Adipocyte (in vitro differentiated cells): ENCODE data around the gene CDK18.

Experiments
- DNase-seq: peaks from one replicate; pipeline ENCODE4 v3.0.0-alpha.2; 2015; ENCODE audit warnings: low read depth
- H3K27me3 ChIP-seq: replicated peaks from 2 replicates; pipeline ENCODE4 v1.7.0; 2013; ENCODE audit warnings: mild to moderate bottlenecking, low read length, moderate library complexity; ENCODE audit not compliant: control insufficient read depth, insufficient read depth
- H3K36me3 ChIP-seq: 2 replicates; pipeline ENCODE4 v1.7.0; 2013; ENCODE audit warnings: low read length, mild to moderate bottlenecking, moderate library complexity; ENCODE audit not compliant: control insufficient read depth, insufficient read depth, severe bottlenecking
- H3K4me1 ChIP-seq: 2 replicates; pipeline ENCODE4 v1.7.0; 2013; ENCODE audit warnings: mild to moderate bottlenecking, low read length, moderate library complexity; ENCODE audit not compliant: control insufficient read depth, insufficient read depth
- H3K4me3 ChIP-seq: 2 replicates; pipeline ENCODE4 v1.7.0; 2013; ENCODE audit warnings: mild to moderate bottlenecking, low read length, moderate library complexity
- H3K9ac ChIP-seq: 2 replicates; pipeline ENCODE4 v1.7.0; 2013; ENCODE audit warnings: mild to moderate bottlenecking, low read length, moderate library complexity
- H3K9me3 ChIP-seq: 2 replicates; pipeline ENCODE4 v1.7.0; 2013; ENCODE audit warnings: mild to moderate bottlenecking, low read length, moderate library complexity; ENCODE audit not compliant: control insufficient read depth

Gene CDK18

GRCh38 chr1:205504311-205505075 is at the start of gene CDK18:
TSS of gene CDK18 (plus strand) at chr1:205504669. CDS start at chr1:205523168, 18,499 bp downstream.
- Histone ChIP-seq H3K4me1 (peaks cover 4% of the 10 kb centered on the region), H3K4me3 (peak within 1 kb of the TSS; percentile 64), H3K27me3 (peaks cover 29% of the 10 kb centered on the region), H3K9ac (no peak within 1 kb of the TSS), H3K9me3 (no peaks in the 10 kb centered on the region), H3K36me3 (no peaks in the 10 kb centered on the region)
- DNase-seq = peak; percentile 36

- no peaks in the 10 kb centered on the region for H3K36me3 ChIP-seq
- DNase-seq = no peak
- H3K27me3 ChIP-seq = peaks cover 74% of the 10 kb centered on the region
- H3K4me1 ChIP-seq = no peaks in the 10 kb centered on the region
- no peak overlapping the region for H3K9ac ChIP-seq
- H3K4me3 ChIP-seq = no peak overlapping the region
- H3K9me3 ChIP-seq = no peaks in the 10 kb centered on the region
These were observed 49.5 kb upstream of the CDK18 start for GRCh38 chr1:205454903-205455335.

- H3K9me3 ChIP-seq = no peaks in the 10 kb centered on the region
- H3K27me3 ChIP-seq = peaks cover 75% of the 10 kb centered on the region
- H3K4me1 ChIP-seq = no peaks in the 10 kb centered on the region
- no peak within 1 kb of the TSS for H3K9ac ChIP-seq
- no peak within 1 kb of the TSS for H3K4me3 ChIP-seq
- no peaks in the 10 kb centered on the region for H3K36me3 ChIP-seq
- no peak for DNase-seq
These were observed 48.7 kb upstream of the CDK18 start, which contains the start of gene BLACAT1 for GRCh38 chr1:205455581-205456382. TSS of gene BLACAT1 (minus strand) at chr1:205456045.

GRCh38 chr1:205456383-205456867 is 48.0 kb upstream of the CDK18 start:
- Histone ChIP-seq H3K27me3 (peaks cover 76% of the 10 kb centered on the region), H3K4me3 (no peak overlapping the region)

GRCh38 chr1:205456868-205457745 is 47.4 kb upstream of the CDK18 start:
- Histone ChIP-seq H3K27me3 (peaks cover 82% of the 10 kb centered on the region), H3K9ac (no peak overlapping the region), H3K9me3 (no peaks in the 10 kb centered on the region), H3K4me1 (no peaks in the 10 kb centered on the region), H3K4me3 (no peak overlapping the region), H3K36me3 (no peaks in the 10 kb centered on the region)
- DNase-seq = no peak

More at GRCh38 chr1:205456383-205456867, 48.0 kb upstream of the CDK18 start:
- H3K36me3 ChIP-seq = no peaks in the 10 kb centered on the region
- no peaks in the 10 kb centered on the region for H3K4me1 ChIP-seq
- DNase-seq = no peak
- H3K9me3 ChIP-seq = no peaks in the 10 kb centered on the region
- H3K9ac ChIP-seq = no peak overlapping the region

- Histone ChIP-seq H3K4me1 (peaks cover 3% of the 10 kb centered on the region), H3K4me3 (no peak overlapping the region), H3K9ac (no peak overlapping the region), H3K36me3 (no peaks in the 10 kb centered on the region), H3K9me3 (no peaks in the 10 kb centered on the region), H3K27me3 (peaks cover 75% of the 10 kb centered on the region)
- DNase-seq = peak; percentile 69
These were observed 45.5 kb upstream of the CDK18 start for GRCh38 chr1:205458777-205459566.

- H3K27me3 ChIP-seq = peaks cover 80% of the 10 kb centered on the region
- no peak for DNase-seq
- H3K4me3 ChIP-seq = no peak overlapping the region
- H3K4me1 ChIP-seq = peaks cover 8% of the 10 kb centered on the region
- no peaks in the 10 kb centered on the region for H3K9me3 ChIP-seq
- H3K9ac ChIP-seq = no peak overlapping the region
- H3K36me3 ChIP-seq = no peaks in the 10 kb centered on the region
These were observed 39.1 kb upstream of the CDK18 start for GRCh38 chr1:205465392-205465791.

GRCh38 chr1:205466595-205467220 is 37.8 kb upstream of the CDK18 start:
- Histone ChIP-seq H3K36me3 (no peaks in the 10 kb centered on the region), H3K27me3 (peaks cover 76% of the 10 kb centered on the region), H3K4me3 (no peak overlapping the region), H3K9me3 (no peaks in the 10 kb centered on the region), H3K4me1 (peaks cover 8% of the 10 kb centered on the region), H3K9ac (no peak overlapping the region)
- no peak for DNase-seq

- Histone ChIP-seq H3K9me3 (peaks cover 3% of the 10 kb centered on the region), H3K9ac (no peak overlapping the region), H3K27me3 (peaks cover 76% of the 10 kb centered on the region), H3K4me3 (no peak overlapping the region), H3K36me3 (no peaks in the 10 kb centered on the region), H3K4me1 (peaks cover 5% of the 10 kb centered on the region)
- no peak for DNase-seq
These were observed 34.3 kb upstream of the CDK18 start for GRCh38 chr1:205470131-205470530.
